GM04504 (cell line): ENCODE data around the gene CDK17.
"Not testable (repeated sequence)": the region's sequence is repeated elsewhere in the genome, so short reads cannot be mapped to it uniquely, and the experiment has no call there.

Experiments
- DNase-seq: peaks from one replicate; pipeline ENCODE4 v3.0.0-alpha.2; 2012; ENCODE audit warnings: low read depth

CDK17 gene

GRCh38 chr12:96354326-96354725 is 45.9 kb downstream of the CDK17 start:
- DNase-seq: no peak

DNA sequence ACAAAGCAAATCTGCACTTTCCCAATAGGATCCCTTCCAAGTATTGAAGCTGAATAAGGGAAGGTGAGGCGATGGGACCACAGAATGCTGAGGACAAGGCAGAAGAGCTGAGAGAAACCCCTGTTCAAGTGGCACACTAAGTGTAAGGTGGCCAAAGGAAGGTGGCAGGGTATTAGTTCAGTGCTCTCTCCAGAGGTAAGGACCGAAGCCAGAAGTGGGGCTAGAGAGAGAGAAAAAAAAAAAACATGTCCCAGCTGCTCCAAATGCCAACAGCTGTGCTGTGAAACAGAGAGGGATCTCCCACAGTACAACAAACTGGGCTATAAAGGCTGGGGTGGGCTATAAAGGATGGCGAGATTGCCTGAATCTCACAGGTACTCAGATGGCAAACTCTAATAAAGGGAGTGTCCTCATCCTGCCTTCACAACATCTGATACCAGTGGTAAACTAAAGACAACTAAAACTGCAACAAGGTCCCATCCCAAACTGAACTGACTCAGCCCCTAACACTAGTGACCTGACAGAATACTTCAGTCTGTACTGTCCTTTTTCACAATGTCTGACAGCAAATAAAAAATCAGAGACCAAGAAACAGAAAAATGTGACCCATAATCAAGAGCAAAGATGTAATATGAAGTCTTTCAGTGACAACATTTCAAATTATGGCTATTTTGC is 47.9 kb downstream of the CDK17 start:
- no peak for DNase-seq

GRCh38 chr12:96350982-96351381 is 49.3 kb downstream of the CDK17 start:
- no peak for DNase-seq

GRCh38 chr12:96347130-96347699 is 53.0 kb downstream of the CDK17 start:
- no peak for DNase-seq

GRCh38 chr12:96346716-96347115 is 53.5 kb downstream of the CDK17 start:
- not testable (repeated sequence) for DNase-seq

- no peak for DNase-seq
Observed at GRCh38 chr12:96344124-96344695, 56.0 kb downstream of the CDK17 start.

- DNase-seq: no peak
Observed at GRCh38 chr12:96343347-96343954, 56.8 kb downstream of the CDK17 start.

DNA sequence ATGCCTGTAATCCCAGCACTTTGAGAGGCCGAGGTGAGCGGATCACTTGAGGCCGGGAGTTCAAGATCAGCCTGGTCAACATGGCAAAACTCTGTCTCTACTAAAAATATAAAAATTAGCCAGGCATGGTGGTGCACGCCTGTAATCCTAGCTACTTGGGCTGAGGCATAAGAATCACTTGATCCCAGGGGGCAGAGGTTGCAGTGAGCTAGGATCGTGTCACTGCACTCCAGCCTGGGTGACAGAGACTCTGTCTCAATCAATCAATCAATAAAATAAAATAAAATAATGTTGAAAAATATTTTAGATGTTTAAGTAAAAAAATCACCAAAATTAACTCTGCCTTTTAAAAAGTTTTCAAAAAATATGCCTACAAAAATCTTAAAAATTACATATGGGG is 60.6 kb downstream of the CDK17 start:
- not testable (repeated sequence) for DNase-seq

- no peak for DNase-seq
Observed at GRCh38 chr12:96338852-96339471, 61.3 kb downstream of the CDK17 start.

- DNase-seq: no peak
Observed at GRCh38 chr12:96337953-96338352, 62.3 kb downstream of the CDK17 start.

GRCh38 chr12:96336489-96336888 is 63.8 kb downstream of the CDK17 start:
- no peak for DNase-seq

DNA sequence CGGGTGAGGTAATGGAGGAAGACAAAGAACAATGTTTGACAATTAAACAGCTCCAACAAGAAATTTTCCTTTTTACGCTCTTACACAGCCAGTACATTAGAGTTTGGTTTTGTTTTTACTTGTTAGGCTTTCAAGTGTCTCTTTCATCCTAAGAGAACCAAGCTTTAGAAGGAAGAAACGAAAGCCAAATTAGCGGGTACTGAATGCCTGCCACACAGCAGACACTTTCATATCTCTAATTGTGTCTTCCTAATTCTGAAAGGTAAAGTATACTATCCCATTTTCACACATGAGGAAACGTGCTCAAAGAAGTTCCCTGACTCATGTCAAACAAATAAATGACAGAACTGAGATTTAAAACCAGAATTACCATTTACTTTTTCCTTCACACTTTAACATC is 65.0 kb downstream of the CDK17 start:
- no peak for DNase-seq

GRCh38 chr12:96334502-96334901 is 65.7 kb downstream of the CDK17 start:
- no peak for DNase-seq

- no peak for DNase-seq
Observed at GRCh38 chr12:96329545-96329944, 70.7 kb downstream of the CDK17 start.

GRCh38 chr12:96329018-96329417 is 71.2 kb downstream of the CDK17 start:
- DNase-seq: no peak

- DNase-seq: no peak
Observed at GRCh38 chr12:96327889-96328288, 72.3 kb downstream of the CDK17 start.

DNA sequence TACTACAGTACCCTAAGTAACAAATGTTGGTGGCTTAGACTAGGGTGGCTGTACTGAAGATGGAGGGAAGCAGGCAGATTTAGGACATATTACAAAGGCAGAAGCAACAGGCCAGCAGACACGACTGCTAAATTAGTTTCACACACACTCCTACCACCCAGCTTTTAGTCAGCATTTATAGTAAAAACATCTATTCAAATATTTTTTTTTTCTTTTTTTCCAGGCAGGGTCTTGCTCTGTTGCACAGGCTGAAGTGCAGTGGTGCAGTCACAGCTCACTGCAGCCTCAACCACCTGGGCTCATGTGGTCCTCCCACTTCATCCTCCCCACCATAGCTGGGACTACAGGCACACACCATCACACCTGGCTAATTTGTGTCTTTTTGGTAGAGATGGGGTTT is 72.9 kb downstream of the CDK17 start:
- no peak for DNase-seq

DNA sequence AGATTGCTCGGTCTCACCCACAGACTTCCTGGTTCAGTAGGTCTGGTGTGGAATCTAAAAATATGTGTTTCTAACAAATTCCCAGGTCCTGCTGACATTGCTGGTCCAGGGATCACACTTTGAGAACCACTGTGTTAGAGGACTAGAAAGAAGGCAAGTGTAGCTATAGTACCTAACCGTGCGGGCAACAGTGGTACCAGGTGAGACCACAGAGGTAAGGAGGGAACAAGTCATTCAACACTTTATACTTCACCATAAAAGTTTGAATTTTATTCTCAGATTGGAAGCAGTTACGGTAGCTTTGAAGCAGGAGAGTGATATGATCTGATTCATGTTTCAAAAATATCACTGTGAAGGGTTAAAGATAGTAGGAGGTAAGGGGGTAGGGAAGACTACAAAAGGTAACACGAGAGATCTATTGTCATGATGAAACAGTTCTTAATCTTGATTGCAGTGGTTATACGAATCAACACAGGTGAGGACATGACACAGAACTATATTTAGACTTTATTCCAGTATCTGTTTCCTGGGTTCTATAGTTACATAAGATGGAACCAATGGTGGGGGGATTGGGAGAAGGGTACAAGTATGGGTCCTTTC is 73.5 kb downstream of the CDK17 start:
- no peak for DNase-seq

GRCh38 chr12:96323906-96324305 is 76.3 kb downstream of the CDK17 start:
- no peak for DNase-seq

GRCh38 chr12:96322720-96323119 is 77.5 kb downstream of the CDK17 start:
- no peak for DNase-seq

- DNase-seq: no peak
Observed at GRCh38 chr12:96321941-96322340, 78.3 kb downstream of the CDK17 start.

- DNase-seq: not testable (repeated sequence)
Observed at GRCh38 chr12:96317801-96318200, 82.4 kb downstream of the CDK17 start.
